Prostate gland (tissue), 2 donors: Measurements from ENCODE around the gene NOL7. TPM values are rescaled to one million over a fixed set of nuclear protein-coding genes. Genes with fewer than 3 reads are reported as not detected.

Experiments used
- DNase-seq: peaks from one replicate; pipeline ENCODE4 v3.0.0-alpha.2; 2019; ENCODE audit warnings: low spot score
- H3K27ac ChIP-seq, 2 donors: fragments of 200-600 bp; sonication (generic); 2 replicates each; pipeline ENCODE4 v1.5.1; 2017 to 2019
- H3K27me3 ChIP-seq: fragments of 200-600 bp; sonication (generic); replicated peaks from 2 replicates; pipeline ENCODE4 v1.5.1; 2019; ENCODE audit not compliant: insufficient read depth
- H3K36me3 ChIP-seq, 2 donors: fragments of 200-600 bp; sonication (generic); 1 replicate in 1 of 2; 2 replicates in 1 of 2; pipeline versions ENCODE4 v1.5.1 to v1.8.1; 2017 to 2019
- H3K4me1 ChIP-seq: fragments of 200-600 bp; sonication (generic); replicated peaks from 2 replicates; pipeline ENCODE4 v1.5.1; 2019
- H3K4me3 ChIP-seq, 2 donors: fragments of 200-600 bp; sonication (generic); 2 replicates each; pipeline ENCODE4 v1.5.1; 2017 to 2019
- H3K9me3 ChIP-seq: fragments of 200-600 bp; sonication (generic); 2 replicates; pipeline ENCODE4 v1.5.1; 2017
- POLR2A ChIP-seq: fragments of 450-650 bp; IDR thresholded peaks from one replicate; pipeline ENCODE4 v1.6.1; 2016; ENCODE audit warnings: antibody characterized with exemption, mild to moderate bottlenecking
- POLR2AphosphoS5 ChIP-seq: sonication (generic); formaldehyde crosslinking; IDR thresholded peaks from one replicate; pipeline ENCODE4 v1.6.1; 2017; ENCODE audit warnings: antibody characterized with exemption
- WGBS: methylation state at CpG from one replicate; pipeline ENCODE4 v1.1.5; 2018; 5-methylcytosine and 5-hydroxymethylcytosine counted together
- intact Hi-C: fragments of 100-400 bp; cut with DNase I; formaldehyde crosslinking; loops from one replicate; pipeline ENCODE4 v1.14.2; 2022
- total RNA-seq, 2 donors: library from RNA; depleted of rRNA; stranded (reverse); fragments of >200 nt; gene quantifications; one replicate each; pipeline ENCODE4 v1.1.0, GENCODE V29; 2016
- TF ChIP-seq, protein P1 (sequence below), 4 experiments: fragments of 200-600 bp in 2 of 4; fragments of 450-650 bp in 2 of 4; sonication (generic) in 2 of 4; IDR thresholded peaks; 1 replicate in 3 of 4; 2 replicates in 1 of 4; pipeline ENCODE4 v1.5.1; 2016 to 2019; ENCODE audit warnings: antibody characterized with exemption in 4 of 4, mild to moderate bottlenecking in 2 of 4, moderate library complexity in 2 of 4

NOL7 gene
- total RNA-seq, 2 donors from 2014 or later = 68.3 to 108 TPM

DNA sequence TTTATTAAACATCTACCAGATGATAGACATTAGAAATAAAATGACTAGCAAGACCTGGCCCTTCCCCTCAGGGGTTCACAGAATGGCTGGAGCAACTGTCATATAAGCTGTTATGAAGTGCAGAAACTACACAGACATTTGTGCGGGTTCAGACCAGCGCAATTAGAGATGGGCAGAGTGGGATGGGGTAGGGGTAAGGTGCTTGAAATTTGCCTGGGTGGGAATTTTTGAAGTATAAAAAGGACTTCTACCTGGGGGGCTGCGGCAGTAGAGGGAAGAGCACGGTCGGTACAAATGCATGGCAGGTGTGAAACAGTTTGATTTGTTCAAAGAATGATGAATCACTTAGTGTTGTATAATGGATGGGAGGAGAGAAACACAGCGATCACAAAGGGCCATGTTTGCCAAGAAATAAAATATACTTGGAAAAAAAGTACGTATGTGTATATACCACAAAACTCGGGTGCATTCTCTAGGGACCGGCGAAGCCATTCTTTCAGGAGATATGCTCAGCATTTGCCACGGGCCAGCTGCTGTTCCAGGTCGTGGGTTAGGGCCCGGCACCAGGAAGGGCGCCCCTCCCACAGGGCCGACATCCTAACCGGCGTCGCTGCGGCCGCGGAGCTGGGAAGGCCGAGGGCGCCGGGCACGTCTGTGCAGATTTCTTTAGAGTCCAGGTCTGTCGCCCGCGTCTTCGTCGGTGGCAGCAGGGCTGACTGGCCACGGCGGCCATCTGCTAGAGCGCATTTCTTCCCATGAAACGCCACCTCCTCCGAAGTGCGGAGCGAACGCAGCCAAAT is 809 bp upstream of the NOL7 start:
- Histone ChIP-seq H3K4me1 (peaks cover 2% of the 10 kb centered on the region), H3K27me3 (no peaks in the 10 kb centered on the region), H3K36me3 (peaks cover 0 to 8% of the 10 kb centered on the region in 2 donors), H3K4me3 (peak overlapping the region; percentile 71), H3K27ac (peak overlapping the region; percentile 81 to 84), H3K9me3 (no peaks in the 10 kb centered on the region)
- TF ChIP-seq POLR2A (no peak), POLR2AphosphoS5 (no peak)
- TF ChIP-seq, protein P1, sequence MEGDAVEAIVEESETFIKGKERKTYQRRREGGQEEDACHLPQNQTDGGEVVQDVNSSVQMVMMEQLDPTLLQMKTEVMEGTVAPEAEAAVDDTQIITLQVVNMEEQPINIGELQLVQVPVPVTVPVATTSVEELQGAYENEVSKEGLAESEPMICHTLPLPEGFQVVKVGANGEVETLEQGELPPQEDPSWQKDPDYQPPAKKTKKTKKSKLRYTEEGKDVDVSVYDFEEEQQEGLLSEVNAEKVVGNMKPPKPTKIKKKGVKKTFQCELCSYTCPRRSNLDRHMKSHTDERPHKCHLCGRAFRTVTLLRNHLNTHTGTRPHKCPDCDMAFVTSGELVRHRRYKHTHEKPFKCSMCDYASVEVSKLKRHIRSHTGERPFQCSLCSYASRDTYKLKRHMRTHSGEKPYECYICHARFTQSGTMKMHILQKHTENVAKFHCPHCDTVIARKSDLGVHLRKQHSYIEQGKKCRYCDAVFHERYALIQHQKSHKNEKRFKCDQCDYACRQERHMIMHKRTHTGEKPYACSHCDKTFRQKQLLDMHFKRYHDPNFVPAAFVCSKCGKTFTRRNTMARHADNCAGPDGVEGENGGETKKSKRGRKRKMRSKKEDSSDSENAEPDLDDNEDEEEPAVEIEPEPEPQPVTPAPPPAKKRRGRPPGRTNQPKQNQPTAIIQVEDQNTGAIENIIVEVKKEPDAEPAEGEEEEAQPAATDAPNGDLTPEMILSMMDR (IDR thresholded peaks at IDR 0.05) = no peak
- intact Hi-C loops = loop anchor here (2.0 kb wide), 1 partner anchor 96 kb away; the partner anchor contains the start of gene RANBP9
- 5% methylated on average over 35 of the region's 38 CpGs for WGBS
- peak; percentile 41 for DNase-seq

DNA sequence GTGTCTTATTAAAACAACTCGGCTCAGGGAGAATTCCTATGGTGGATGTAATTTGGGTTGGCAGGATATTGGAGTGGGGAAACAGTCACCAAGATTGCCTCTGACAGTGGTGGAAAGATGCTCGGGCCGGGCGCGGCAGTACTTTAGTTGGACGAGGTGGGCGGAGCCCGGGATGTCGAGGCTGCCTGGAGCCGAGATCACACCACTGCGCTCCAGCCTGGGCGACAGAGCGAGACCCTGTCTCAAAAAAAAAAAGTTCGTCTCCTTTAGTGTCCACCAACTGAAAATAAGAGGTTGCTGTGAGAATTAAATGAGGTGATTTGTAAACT is 621 bp downstream of the NOL7 start:
- peak; percentile 39 for DNase-seq
- Histone ChIP-seq H3K27ac (peak overlapping the region; percentile 81 to 84), H3K9me3 (no peaks in the 10 kb centered on the region), H3K27me3 (no peaks in the 10 kb centered on the region), H3K4me1 (peaks cover 2% of the 10 kb centered on the region), H3K36me3 (peaks cover 5 to 8% of the 10 kb centered on the region in 2 donors), H3K4me3 (peak overlapping the region; percentile 71)
- TF ChIP-seq POLR2AphosphoS5 = no peak
- TF ChIP-seq POLR2A = no peak
- TF ChIP-seq, protein P1 (IDR thresholded peaks at IDR 0.05) = no peak
- under 1% methylated on average over 14 of the region's 14 CpGs for WGBS
- intact Hi-C loops = loop anchor here (2.0 to 5.0 kb wide), 2 partner anchors 95 to 152 kb away; partner anchors contain the start of gene RANBP9

DNA sequence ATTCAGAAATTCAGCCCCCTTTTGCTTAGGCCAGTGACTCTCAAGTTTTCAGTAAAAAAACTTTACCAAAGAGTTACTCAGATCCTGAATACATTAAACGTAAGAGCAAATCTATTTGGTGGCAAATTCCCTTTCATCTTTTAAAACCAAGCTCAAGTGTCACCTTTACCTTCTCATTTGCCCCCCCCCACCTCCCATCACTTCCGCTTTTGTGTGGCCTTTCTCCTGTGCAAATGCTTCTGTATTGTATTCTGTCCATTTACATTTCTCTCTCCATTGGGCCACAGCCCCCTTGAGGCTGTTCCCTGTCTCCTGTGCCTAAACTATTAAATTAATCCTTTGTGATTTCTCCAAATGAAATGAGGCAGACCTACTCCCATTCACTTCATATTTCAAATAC is 1.9 kb downstream of the NOL7 start:
- TF ChIP-seq, protein P1 (IDR thresholded peaks at IDR 0.05) = no peak
- TF ChIP-seq POLR2AphosphoS5 = no peak
- TF ChIP-seq POLR2A = no peak
- H3K27me3 ChIP-seq = no peaks in the 10 kb centered on the region
- H3K9me3 ChIP-seq = no peaks in the 10 kb centered on the region
- no peak overlapping the region for H3K27ac ChIP-seq
- intact Hi-C loops = loop anchor here (5.0 kb wide), 1 partner anchor 150 kb away; no protein-coding TSS in a partner anchor
- no peak for DNase-seq
- H3K36me3 ChIP-seq = peaks cover 8 to 10% of the 10 kb centered on the region in 2 donors
- H3K4me1 ChIP-seq = peaks cover 2% of the 10 kb centered on the region
- H3K4me3 ChIP-seq = no peak overlapping the region
- 75% methylated on average over 2 of the region's 2 CpGs for WGBS

DNA sequence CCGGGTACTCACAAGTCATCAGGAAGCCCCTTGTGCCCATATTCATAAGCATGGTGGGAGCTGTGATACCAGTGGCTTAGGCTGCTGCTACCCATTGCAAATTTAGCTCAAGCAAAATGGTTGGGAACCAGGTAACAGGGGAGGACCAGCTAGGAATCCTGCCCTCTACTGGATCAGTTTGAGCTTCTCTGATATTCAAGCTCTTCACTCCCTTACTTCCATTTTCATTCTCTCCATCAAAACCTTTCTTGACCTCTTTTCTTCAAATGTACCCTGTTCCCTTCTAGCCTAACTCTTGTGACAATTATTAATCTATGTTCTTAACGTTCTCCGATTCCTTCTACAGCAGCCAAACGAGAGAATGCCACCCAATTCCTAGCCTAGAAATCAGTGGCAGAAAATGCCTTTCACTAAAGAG is 9.7 kb downstream of the NOL7 start:
- DNase-seq = no peak
- Histone ChIP-seq H3K9me3 (no peaks in the 10 kb centered on the region), H3K4me1 (no peaks in the 10 kb centered on the region), H3K36me3 (peaks cover 0 to 5% of the 10 kb centered on the region in 2 donors), H3K27ac (no peak overlapping the region), H3K4me3 (no peak overlapping the region), H3K27me3 (no peaks in the 10 kb centered on the region)
- intact Hi-C loops = no loop called here
- TF ChIP-seq, protein P1 (IDR thresholded peaks at IDR 0.05) = peak in 2 of 4 experiments; percentile 9 to 16
- TF ChIP-seq POLR2A = no peak
- 66% methylated on average over 4 of the region's 4 CpGs for WGBS
